ENCODE results near the gene GRIK2. TPM values are rescaled to one million over a fixed set of nuclear protein-coding genes. Genes with fewer than 3 reads are reported as not detected.

GRIK2 gene
- total and polyA plus RNA-seq, 9 donors, result 0.12 to 4.1 (median 0.89) TPM; not detected in 1

- 86 to 94% (median 91%) methylated on average over 1 of the region's 1 CpG for WGBS, 3 donors
- H3K27me3 ChIP-seq, result no peaks in the 10 kb centered on the region
- DNase-seq, result no peak
- intact Hi-C loops (cut with DNase I), result no loop called here
- no peak overlapping the region for H3K27ac ChIP-seq
- no peak for TF ChIP-seq EP300 (IDR thresholded peaks at IDR 0.05)
- no peak for TF ChIP-seq POLR2A (IDR thresholded peaks at IDR 0.05)
- TF ChIP-seq CTCF (IDR thresholded peaks at IDR 0.05), result no peak
- no peaks in the 10 kb centered on the region for H3K9me3 ChIP-seq
- H3K4me1 ChIP-seq (ENCODE audit: insufficient read depth), result no peaks in the 10 kb centered on the region
- no peaks in the 10 kb centered on the region for H3K36me3 ChIP-seq
- no peak overlapping the region for H3K4me3 ChIP-seq
These were observed 385.7 kb downstream of the GRIK2 start for GRCh38 chr6:101779051-101779844.

- WGBS, 3 donors, result 96 to 99% (median 97%) methylated on average over 1 of the region's 1 CpG
- H3K27me3 ChIP-seq, result no peaks in the 10 kb centered on the region
- no peaks in the 10 kb centered on the region for H3K36me3 ChIP-seq
- no peak for DNase-seq
- H3K9me3 ChIP-seq, result no peaks in the 10 kb centered on the region
- no peak overlapping the region for H3K27ac ChIP-seq
- H3K4me3 ChIP-seq, result no peak overlapping the region
- no peak for TF ChIP-seq POLR2A (IDR thresholded peaks at IDR 0.05)
- TF ChIP-seq CTCF (IDR thresholded peaks at IDR 0.05), result no peak
- no peak for TF ChIP-seq EP300 (IDR thresholded peaks at IDR 0.05)
- intact Hi-C loops (cut with DNase I), result no loop called here
- no peaks in the 10 kb centered on the region for H3K4me1 ChIP-seq (ENCODE audit: insufficient read depth)
These were observed 389.8 kb downstream of the GRIK2 start for GRCh38 chr6:101783287-101783686.

GRCh38 chr6:101784094-101784493 lies 390.6 kb downstream of the GRIK2 start:
- H3K9me3 ChIP-seq, result no peaks in the 10 kb centered on the region
- no peaks in the 10 kb centered on the region for H3K27me3 ChIP-seq
- intact Hi-C loops (cut with DNase I), result no loop called here
- no peak overlapping the region for H3K4me3 ChIP-seq
- TF ChIP-seq POLR2A (IDR thresholded peaks at IDR 0.05), result no peak
- 68 to 96% (median 96%) methylated on average over 2 of the region's 2 CpGs for WGBS, 3 donors
- no peaks in the 10 kb centered on the region for H3K4me1 ChIP-seq (ENCODE audit: insufficient read depth)
- no peaks in the 10 kb centered on the region for H3K36me3 ChIP-seq
- no peak overlapping the region for H3K27ac ChIP-seq
- DNase-seq, result no peak

GRCh38 chr6:101799531-101799930 lies 406.0 kb downstream of the GRIK2 start:
- TF ChIP-seq POLR2A (IDR thresholded peaks at IDR 0.05) (no peak), CTCF (IDR thresholded peaks at IDR 0.05) (no peak), EP300 (IDR thresholded peaks at IDR 0.05) (no peak)

GRCh38 chr6:101800598-101800997 lies 407.1 kb downstream of the GRIK2 start:
- intact Hi-C loops (cut with DNase I), result no loop called here
- no peak overlapping the region for H3K4me3 ChIP-seq
- H3K4me1 ChIP-seq (ENCODE audit: insufficient read depth), result no peaks in the 10 kb centered on the region
- no peak for DNase-seq
- H3K27ac ChIP-seq, result no peak overlapping the region
- WGBS, 3 donors, result 90 to 97% (median 91%) methylated on average over 3 of the region's 3 CpGs
- no peaks in the 10 kb centered on the region for H3K27me3 ChIP-seq
- no peaks in the 10 kb centered on the region for H3K36me3 ChIP-seq
- H3K9me3 ChIP-seq, result no peaks in the 10 kb centered on the region
- no peak for TF ChIP-seq CTCF (IDR thresholded peaks at IDR 0.05)
- TF ChIP-seq POLR2A (IDR thresholded peaks at IDR 0.05), result no peak
- TF ChIP-seq EP300 (IDR thresholded peaks at IDR 0.05), result no peak

More at GRCh38 chr6:101799531-101799930, 406.0 kb downstream of the GRIK2 start:
- Histone ChIP-seq H3K36me3 (no peaks in the 10 kb centered on the region), H3K9me3 (no peaks in the 10 kb centered on the region), H3K4me3 (no peak overlapping the region), H3K27me3 (no peaks in the 10 kb centered on the region), H3K27ac (no peak overlapping the region), H3K4me1 (ENCODE audit: insufficient read depth) (no peaks in the 10 kb centered on the region)
- DNase-seq, result no peak
- intact Hi-C loops (cut with DNase I), result no loop called here
- 78 to 88% (median 81%) methylated on average over 5 of the region's 5 CpGs for WGBS, 3 donors

Data from ovary (tissue), 9 donors.